WTC11 (cell line): ENCODE results near the gene SLC25A46. TPM values are rescaled to one million over a fixed set of nuclear protein-coding genes. Genes with fewer than 3 reads are reported as not detected.

Source experiments
- ATAC-seq: fragments of 200-7000 bp; cut with Tn5 transposase; 2 replicates; pipeline ENCODE4 v1.10.0; 2021; ENCODE audit warnings: mild to moderate bottlenecking, moderate library complexity
- CTCF ChIA-PET: fragments of 300-600 bp; sonication (Branson Sonifier 250); formaldehyde crosslinking; loops from one replicate; lab custom pipeline; 2021; ENCODE audit warnings: antibody characterized with exemption; lab: Charles Lee
- POLR2A ChIA-PET: fragments of 350-600 bp; sonication (Branson Sonifier 250); formaldehyde crosslinking; loops from one replicate; lab custom pipeline; 2021; ENCODE audit warnings: antibody characterized with exemption; lab: Charles Lee
- DNase-seq: peaks from one replicate; pipeline ENCODE4 v3.0.0; 2021; ENCODE audit warnings: low spot score
- H3K27ac Mint-ChIP-seq: 2 replicates; pipeline ENCODE4 v1.8.0; 2021; ENCODE audit warnings: mixed read lengths
- H3K27me3 Mint-ChIP-seq: 2 replicates; pipeline ENCODE4 v1.8.0; 2021; ENCODE audit warnings: low read depth, mild to moderate bottlenecking, moderate library complexity, mixed read lengths
- H3K36me3 Mint-ChIP-seq: 2 replicates; pipeline ENCODE4 v1.8.0; 2021; ENCODE audit warnings: mixed read lengths
- H3K4me1 Mint-ChIP-seq: 2 replicates; pipeline ENCODE4 v1.8.0; 2022; ENCODE audit warnings: mixed read lengths
- H3K4me3 Mint-ChIP-seq: 2 replicates; pipeline ENCODE4 v1.8.0; 2021; ENCODE audit warnings: mild to moderate bottlenecking, moderate library complexity, mixed read lengths
- H3K9me3 Mint-ChIP-seq: 2 replicates; pipeline ENCODE4 v1.8.0; 2021; ENCODE audit warnings: mixed read lengths
- AFF4 ChIP-seq: sonication (generic); formaldehyde crosslinking; IDR thresholded peaks from 2 replicates; pipeline ENCODE4 v1.8.1; 2023; ENCODE audit warnings: mild to moderate bottlenecking, missing genetic modification reagents, borderline replicate concordance
- CDX4 ChIP-seq: fragments of 250-450 bp; sonication (Bioruptor Pico); IDR thresholded peaks from 2 replicates; pipeline ENCODE4 v1.9.0; 2021; ENCODE audit warnings: moderate library complexity, mild to moderate bottlenecking, inconsistent platforms, borderline replicate concordance
- ESRRA ChIP-seq: sonication (generic); formaldehyde crosslinking; IDR thresholded peaks from 2 replicates; pipeline ENCODE4 v1.8.1; 2022; ENCODE audit warnings: mild to moderate bottlenecking, missing genetic modification reagents, borderline replicate concordance
- FOXJ3 ChIP-seq: sonication (generic); formaldehyde crosslinking; IDR thresholded peaks from 2 replicates; pipeline ENCODE4 v1.9.0; 2021; ENCODE audit warnings: missing genetic modification reagents, mild to moderate bottlenecking, borderline replicate concordance
- FOXK1 ChIP-seq: sonication (generic); formaldehyde crosslinking; IDR thresholded peaks from 2 replicates; pipeline ENCODE4 v1.8.0; 2022; ENCODE audit warnings: mild to moderate bottlenecking, moderate library complexity, missing genetic modification reagents
- HMGXB4 ChIP-seq: sonication (generic); formaldehyde crosslinking; IDR thresholded peaks from 2 replicates; pipeline ENCODE4 v1.8.1; 2023; ENCODE audit warnings: mild to moderate bottlenecking, moderate library complexity, missing genetic modification reagents
- IRF2 ChIP-seq: sonication (generic); formaldehyde crosslinking; IDR thresholded peaks from 2 replicates; pipeline ENCODE4 v1.8.0; 2022; ENCODE audit warnings: low read depth, missing genetic modification reagents, borderline replicate concordance
- MLX ChIP-seq: sonication (generic); formaldehyde crosslinking; IDR thresholded peaks from 2 replicates; pipeline ENCODE4 v1.8.1; 2023; ENCODE audit warnings: mild to moderate bottlenecking, missing genetic modification reagents, moderate library complexity
- MYBL2 ChIP-seq: sonication (generic); formaldehyde crosslinking; IDR thresholded peaks from 2 replicates; pipeline ENCODE4 v1.8.1; 2023; ENCODE audit warnings: mild to moderate bottlenecking, moderate library complexity, missing genetic modification reagents
- TEAD1 ChIP-seq: sonication (generic); formaldehyde crosslinking; IDR thresholded peaks from 2 replicates; pipeline ENCODE4 v1.8.0; 2022; ENCODE audit warnings: mild to moderate bottlenecking, missing genetic modification reagents
- USF1 ChIP-seq: sonication (generic); formaldehyde crosslinking; IDR thresholded peaks from 2 replicates; pipeline ENCODE4 v1.8.0; 2022; ENCODE audit warnings: mild to moderate bottlenecking, missing genetic modification reagents
- USF2 ChIP-seq: sonication (generic); formaldehyde crosslinking; IDR thresholded peaks from 2 replicates; pipeline ENCODE4 v1.8.1; 2023; ENCODE audit warnings: mild to moderate bottlenecking, missing genetic modification reagents, moderate library complexity
- ZNF232 ChIP-seq: sonication (generic); formaldehyde crosslinking; IDR thresholded peaks from 2 replicates; pipeline ENCODE4 v1.8.0; 2022; ENCODE audit warnings: mild to moderate bottlenecking, missing genetic modification reagents
- ZNF263 ChIP-seq: sonication (generic); formaldehyde crosslinking; IDR thresholded peaks from 2 replicates; pipeline ENCODE4 v1.8.1; 2022; ENCODE audit warnings: low read depth, mild to moderate bottlenecking, moderate library complexity, missing genetic modification reagents
- ZNF423 ChIP-seq: fragments of 250-450 bp; sonication (Bioruptor Pico); IDR thresholded peaks from 2 replicates; pipeline ENCODE4 v2.1.2; 2022; ENCODE audit warnings: mild to moderate bottlenecking, moderate library complexity
- ZNF512 ChIP-seq: sonication (generic); formaldehyde crosslinking; IDR thresholded peaks from 2 replicates; pipeline ENCODE4 v1.8.1; 2022; ENCODE audit warnings: missing genetic modification reagents, borderline replicate concordance
- total RNA-seq: library from RNA; stranded (reverse); gene quantifications from 3 replicates; pipeline ENCODE4 v1.2.3, GENCODE V29; 2021
- TF ChIP-seq, protein P1 (sequence below): sonication (generic); formaldehyde crosslinking; IDR thresholded peaks from 2 replicates; pipeline ENCODE4 v1.8.0; 2022; ENCODE audit warnings: mild to moderate bottlenecking, missing genetic modification reagents
- TF ChIP-seq, protein P2 (sequence below): sonication (generic); formaldehyde crosslinking; conservative IDR thresholded peaks from 2 replicates; pipeline ENCODE4 v1.8.1; 2022; ENCODE audit warnings: mild to moderate bottlenecking, missing genetic modification reagents

The SLC25A46 gene
- total RNA-seq, 1 experiment from 2014 or later, result 19.2 TPM

- no peak for TF ChIP-seq AFF4
Measured at GRCh38 chr5:110738503-110738811, 350 bp upstream of the SLC25A46 start (continued).

DNA sequence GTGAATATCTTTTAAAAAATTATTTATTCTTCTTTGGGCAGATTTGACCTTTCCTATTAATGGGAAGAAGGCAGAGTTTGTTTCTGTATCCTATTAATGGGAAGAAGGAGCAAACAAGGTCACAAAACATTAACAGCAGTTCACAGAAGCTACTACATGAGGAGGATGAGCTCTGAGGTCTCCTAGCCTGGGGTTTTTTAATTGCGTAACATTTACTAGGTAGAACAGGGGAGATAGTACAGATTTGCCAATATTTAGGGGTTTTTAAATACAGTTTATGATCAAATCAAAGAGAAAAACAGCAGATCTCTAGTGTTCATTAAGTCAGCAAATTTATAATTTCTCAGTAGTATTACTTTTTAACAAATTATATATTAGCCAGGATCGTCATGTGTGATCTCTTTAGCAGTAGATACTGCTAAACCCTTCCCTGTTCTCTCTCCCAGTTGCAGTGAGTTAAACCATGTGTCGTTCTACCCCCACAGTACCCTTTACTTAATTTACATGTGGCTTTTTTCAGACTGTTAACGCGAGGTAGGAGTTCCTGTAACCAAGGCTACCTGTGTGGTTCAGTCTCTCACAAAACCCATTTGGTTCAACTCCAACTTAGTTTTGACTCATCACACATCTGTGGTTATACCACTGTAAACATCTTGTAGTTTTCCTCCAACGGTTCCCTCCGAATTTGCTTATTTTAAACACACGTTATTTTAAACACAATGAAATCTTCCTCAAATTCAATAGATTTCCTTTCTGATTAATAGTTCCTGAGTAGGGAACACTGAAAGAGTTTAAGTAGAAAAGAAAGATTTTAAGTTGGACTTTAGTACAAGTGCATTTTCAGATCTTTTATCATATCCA, 13.3 kb downstream of the SLC25A46 start:
- ChIA-PET POLR2A (no interaction called here), CTCF (no interaction called here)
- H3K4me1 Mint-ChIP-seq, result 0 out of 2 replicates have a peak, but pooled peaks cover 3% of the 10 kb centered on the region
- no peak overlapping the region for H3K27ac Mint-ChIP-seq
- no peak overlapping the region for H3K4me3 Mint-ChIP-seq
- no peaks in the 10 kb centered on the region for H3K27me3 Mint-ChIP-seq
- DNase-seq, result no peak
- no peaks in the 10 kb centered on the region for H3K36me3 Mint-ChIP-seq
- no peaks in the 10 kb centered on the region for H3K9me3 Mint-ChIP-seq
- peak; percentile 69 for ATAC-seq
- no peak for TF ChIP-seq ZNF423 (CRISPR knock-in tag)
- TF ChIP-seq ZNF232 (CRISPR knock-in tag), result no peak
- TF ChIP-seq USF2, result no peak
- TF ChIP-seq, protein P1, sequence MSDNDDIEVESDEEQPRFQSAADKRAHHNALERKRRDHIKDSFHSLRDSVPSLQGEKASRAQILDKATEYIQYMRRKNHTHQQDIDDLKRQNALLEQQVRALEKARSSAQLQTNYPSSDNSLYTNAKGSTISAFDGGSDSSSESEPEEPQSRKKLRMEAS, result no peak
- TF ChIP-seq CDX4, result no peak
- TF ChIP-seq HMGXB4 (CRISPR knock-in tag), result no peak
- no peak for TF ChIP-seq ESRRA (CRISPR knock-in tag)
- TF ChIP-seq ZNF263 (CRISPR knock-in tag), result no peak
- TF ChIP-seq MLX (CRISPR knock-in tag), result no peak
- TF ChIP-seq IRF2 (CRISPR knock-in tag), result no peak
- TF ChIP-seq TEAD1 (CRISPR knock-in tag), result no peak
- TF ChIP-seq, protein P2, sequence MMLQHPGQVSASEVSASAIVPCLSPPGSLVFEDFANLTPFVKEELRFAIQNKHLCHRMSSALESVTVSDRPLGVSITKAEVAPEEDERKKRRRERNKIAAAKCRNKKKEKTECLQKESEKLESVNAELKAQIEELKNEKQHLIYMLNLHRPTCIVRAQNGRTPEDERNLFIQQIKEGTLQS (CRISPR knock-in tag), result no peak
- no peak for TF ChIP-seq FOXJ3 (CRISPR knock-in tag)
- no peak for TF ChIP-seq ZNF512
- no peak for TF ChIP-seq AFF4
- no peak for TF ChIP-seq MYBL2 (CRISPR knock-in tag)
- TF ChIP-seq FOXK1 (CRISPR knock-in tag), result no peak
- no peak for TF ChIP-seq USF1 (CRISPR knock-in tag)
